GM20431 (cell line): ENCODE results near the gene CPB2.

Source experiments
- in situ Hi-C: fragments of 300-500 bp; cut with MseI, MboI; formaldehyde crosslinking; loops from one replicate; pipeline ENCODE4 v1.15.0; 2020; ENCODE audit warnings: low sequenced_read_pairs; ENCODE audit not compliant: unreplicated experiment

CPB2 gene

DNA sequence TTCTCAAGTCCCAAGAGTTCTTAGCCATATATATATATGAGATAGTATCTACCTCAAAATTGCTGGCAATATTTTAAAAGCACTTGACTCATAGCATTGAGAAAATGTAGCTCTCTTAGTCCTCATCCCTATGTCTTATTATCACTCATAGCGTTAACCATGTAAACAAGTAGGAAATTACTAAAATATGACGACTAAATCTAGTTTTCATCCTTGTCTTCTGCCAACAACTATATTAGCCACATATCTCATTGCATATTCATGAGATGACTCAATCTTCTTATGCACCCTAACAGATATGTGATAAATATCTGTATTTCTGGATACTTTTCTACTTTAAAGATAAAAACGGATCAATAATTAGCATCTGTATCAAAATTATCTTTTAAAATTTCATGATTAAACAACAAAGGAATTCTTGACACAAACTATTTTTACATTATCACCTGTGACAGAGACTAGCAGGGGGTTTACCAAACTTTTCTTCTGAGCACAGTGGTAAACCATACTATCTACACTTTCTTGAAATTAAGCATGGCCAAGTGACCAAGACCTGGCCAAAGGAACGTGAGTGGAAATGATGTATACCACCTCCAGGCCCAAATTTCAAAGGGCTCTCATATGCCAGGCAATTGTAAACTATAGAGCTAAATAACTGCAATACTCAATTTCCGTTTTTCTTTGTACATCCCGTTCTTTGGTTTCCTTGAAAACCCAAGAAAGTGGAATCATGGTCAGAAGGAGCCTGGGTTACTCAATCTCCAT is 98.0 kb downstream of the CPB2 start:
- in situ Hi-C loops: no loop called here

GRCh38 chr13:46004491-46004890 is 100.3 kb downstream of the CPB2 start:
- in situ Hi-C loops: no loop called here
